GM23338 (cell line): ENCODE measurements around the gene METTL6. TPM values are rescaled to one million over a fixed set of nuclear protein-coding genes. Genes with fewer than 3 reads are reported as not detected.

Experiments
- ATAC-seq: fragments of 200-7000 bp; cut with Tn5 transposase; 3 replicates; pipeline ENCODE4 v1.9.1; 2020
- DNase-seq: peaks from one replicate; pipeline ENCODE4 v3.0.0-alpha.2; 2015; ENCODE audit warnings: low spot score
- H2AFZ ChIP-seq: fragments of 200-600 bp; sonication (generic); 2 replicates; pipeline ENCODE4 v1.8.0; 2016; ENCODE audit warnings: antibody characterized with exemption, mild to moderate bottlenecking, moderate library complexity
- H3F3A ChIP-seq: fragments of 200-600 bp; sonication (generic); replicated peaks from 2 replicates; pipeline ENCODE4 v1.8.0; 2017; ENCODE audit warnings: antibody characterized with exemption, mixed run types, low read depth
- H3K27ac ChIP-seq: fragments of 200-600 bp; sonication (generic); 2 replicates; pipeline ENCODE4 v1.6.1; 2016; ENCODE audit warnings: low read depth
- H3K27me3 ChIP-seq: fragments of 200-600 bp; sonication (generic); 2 replicates; pipeline ENCODE4 v1.8.0; 2016; ENCODE audit warnings: mild to moderate bottlenecking, mixed run types, moderate library complexity; ENCODE audit not compliant: insufficient read depth
- H3K36me3 ChIP-seq: fragments of 200-600 bp; sonication (generic); 2 replicates; pipeline ENCODE4 v1.8.0; 2016; ENCODE audit warnings: mild to moderate bottlenecking; ENCODE audit not compliant: insufficient read depth
- H3K4me1 ChIP-seq: fragments of 200-600 bp; sonication (generic); 2 replicates; pipeline ENCODE4 v1.8.0; 2016; ENCODE audit warnings: mild to moderate bottlenecking, moderate library complexity; ENCODE audit not compliant: insufficient read depth
- H3K4me2 ChIP-seq: fragments of 200-600 bp; sonication (generic); 2 replicates; pipeline ENCODE4 v1.7.1; 2017; ENCODE audit warnings: mixed run types
- H3K4me3 ChIP-seq: fragments of 200-600 bp; sonication (generic); 2 replicates; pipeline ENCODE4 v1.6.1; 2016; ENCODE audit warnings: mixed run types
- H3K79me2 ChIP-seq: fragments of 200-600 bp; sonication (generic); replicated peaks from 2 replicates; pipeline ENCODE4 v1.8.0; 2017; ENCODE audit warnings: mild to moderate bottlenecking; ENCODE audit not compliant: insufficient read depth
- H3K9me2 ChIP-seq: fragments of 200-600 bp; sonication (generic); 2 replicates; pipeline ENCODE4 v1.8.0; 2017; ENCODE audit not compliant: insufficient read depth
- H4K20me1 ChIP-seq: fragments of 200-600 bp; sonication (generic); replicated peaks from 2 replicates; pipeline ENCODE4 v1.8.0; 2017; ENCODE audit warnings: mild to moderate bottlenecking; ENCODE audit not compliant: insufficient read depth
- H3K27ac Mint-ChIP-seq: 2 replicates; pipeline ENCODE4 v1.8.0; 2020; ENCODE audit warnings: inconsistent platforms, mild to moderate bottlenecking, moderate library complexity, mixed read lengths
- H3K27me3 Mint-ChIP-seq: 3 replicates; pipeline ENCODE4 v1.8.0; 2022; ENCODE audit warnings: low read depth, mild to moderate bottlenecking, moderate library complexity, mixed read lengths, inconsistent platforms; ENCODE audit not compliant: insufficient read depth, poor library complexity
- H3K36me3 Mint-ChIP-seq: 3 replicates; pipeline ENCODE4 v1.8.0; 2021; ENCODE audit warnings: low read depth, mild to moderate bottlenecking, inconsistent platforms, moderate library complexity, mixed read lengths
- H3K4me1 Mint-ChIP-seq: 3 replicates; pipeline ENCODE4 v1.8.0; 2020; ENCODE audit warnings: mild to moderate bottlenecking, inconsistent platforms, mixed read lengths
- H3K4me3 Mint-ChIP-seq: 3 replicates; pipeline ENCODE4 v1.8.0; 2021; ENCODE audit warnings: moderate library complexity, mild to moderate bottlenecking, inconsistent platforms, mixed read lengths
- H3K9me3 Mint-ChIP-seq: 3 replicates; pipeline ENCODE4 v1.8.0; 2020; ENCODE audit warnings: moderate library complexity, mild to moderate bottlenecking, inconsistent platforms, mixed read lengths
- CREB1 ChIP-seq: fragments of 250-450 bp; sonication (Bioruptor Pico); IDR thresholded peaks from 2 replicates; pipeline ENCODE4 v1.5.0; 2020; ENCODE audit warnings: low read depth, mild to moderate bottlenecking, moderate library complexity
- CTCF ChIP-seq, 2 experiments: fragments of 200-600 bp in 1 of 2; sonication (generic) in 1 of 2; conservative IDR thresholded peaks; 2 replicates each; pipeline versions ENCODE4 v1.5.1 to v1.6.1; 2016 to 2017; ENCODE audit warnings: antibody characterized with exemption in 2 of 2, low read depth in 2 of 2, mild to moderate bottlenecking in 2 of 2, moderate library complexity in 1 of 2
- EZH2 ChIP-seq: fragments of 200-600 bp; sonication (generic); IDR thresholded peaks from one replicate; pipeline ENCODE4 v1.8.0; 2017; ENCODE audit warnings: antibody characterized with exemption, mild to moderate bottlenecking, low read depth; ENCODE audit not compliant: unreplicated experiment
- JUNB ChIP-seq: IDR thresholded peaks from one replicate; pipeline ENCODE4 v1.6.1; 2016; ENCODE audit warnings: antibody characterized with exemption; ENCODE audit not compliant: unreplicated experiment
- NANOG ChIP-seq: IDR thresholded peaks from 2 replicates; pipeline ENCODE4 v1.6.1; 2016; ENCODE audit warnings: antibody characterized with exemption, borderline replicate concordance
- POLR2AphosphoS5 ChIP-seq: IDR thresholded peaks from 2 replicates; pipeline ENCODE4 v1.6.1; 2016; ENCODE audit warnings: antibody characterized with exemption, low read depth
- REST ChIP-seq: IDR thresholded peaks from one replicate; pipeline ENCODE4 v1.6.1; 2018; ENCODE audit warnings: antibody characterized with exemption; ENCODE audit not compliant: unreplicated experiment
- ZNF114 ChIP-seq: fragments of 250-450 bp; sonication (Bioruptor Pico); IDR thresholded peaks from 2 replicates; pipeline ENCODE4 v1.5.0; 2020; ENCODE audit warnings: mild to moderate bottlenecking, moderate library complexity
- ZNF462 ChIP-seq: fragments of 250-450 bp; sonication (Bioruptor Pico); IDR thresholded peaks from 2 replicates; pipeline ENCODE4 v1.5.0; 2020; ENCODE audit warnings: mild to moderate bottlenecking, moderate library complexity
- polyA plus RNA-seq: library from polyadenylated mRNA; unstranded; fragments of >200 nt; fragmentation: Nextera tagmentation; extraction: Ambion mirVana; gene quantifications from 2 replicates; pipeline ENCODE4 v1.2.1, GENCODE V29; 2016
- total RNA-seq: library from RNA; depleted of rRNA; stranded (reverse); fragments of >200 nt; shearing (Covaris generic); gene quantifications from 2 replicates; pipeline ENCODE4 v1.2.3, GENCODE V29; 2014

The METTL6 gene
- total and polyA plus RNA-seq, 2 experiments from 2014 or later = 15.1 to 17.8 TPM

DNA sequence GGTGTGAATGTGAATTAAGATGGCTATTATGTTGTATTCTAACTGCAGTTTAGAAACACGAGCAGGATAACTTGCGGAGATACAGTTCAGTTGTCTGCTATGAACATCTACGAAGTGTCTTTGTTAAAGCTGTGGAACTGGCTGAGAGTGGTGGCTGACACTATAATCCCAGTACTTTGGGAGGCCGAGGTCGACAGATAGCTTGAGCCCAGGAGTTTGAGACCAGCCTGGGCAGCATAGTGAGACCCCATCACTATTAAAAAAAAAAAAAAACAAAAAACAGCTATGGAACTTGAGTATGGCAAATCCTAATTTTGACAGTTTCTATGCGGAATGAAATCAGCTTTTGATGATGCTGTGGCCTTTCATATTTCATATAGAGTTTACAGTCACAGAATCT lies 1.7 kb upstream of the METTL6 start:
- peaks cover 69% of the 10 kb centered on the region for H3K79me2 ChIP-seq
- Mint-ChIP-seq H3K27ac (no peak overlapping the region), H3K4me3 (peak overlapping the region; percentile 94)

More for the DNA sequence above, 1.7 kb upstream of the METTL6 start:
- no peak overlapping the region for H3K27ac ChIP-seq
- Mint-ChIP-seq H3K27me3 (peaks cover 8% of the 10 kb centered on the region), H3K36me3 (peaks cover 31% of the 10 kb centered on the region), H3K9me3 (no peaks in the 10 kb centered on the region; the same call in 2 of the 3 replicates), H3K4me1 (peaks cover 22% of the 10 kb centered on the region)
- peaks cover 3% of the 10 kb centered on the region; the same call in 1 of the 2 replicates for H3F3A ChIP-seq
- peak overlapping the region; percentile 94 for H3K4me2 ChIP-seq
- no peaks in the 10 kb centered on the region for H3K27me3 ChIP-seq
- no peak overlapping the region for H2AFZ ChIP-seq
- peaks cover 19% of the 10 kb centered on the region for H3K4me1 ChIP-seq
- ATAC-seq = no peak
- peaks cover 14% of the 10 kb centered on the region for H4K20me1 ChIP-seq
- no peak for TF ChIP-seq JUNB
- no peak for TF ChIP-seq POLR2AphosphoS5
- no peak for TF ChIP-seq ZNF462 (CRISPR knock-in tag)
- no peak for TF ChIP-seq ZNF114 (CRISPR knock-in tag)
- no peak for TF ChIP-seq EZH2
- no peak for TF ChIP-seq NANOG
- TF ChIP-seq CTCF (conservative IDR thresholded peaks at IDR 0.05; ENCODE audit: low read depth in 2 of 2) = no peak
- no peak for TF ChIP-seq CREB1 (CRISPR knock-in tag)
- no peak for TF ChIP-seq REST
- peak overlapping the region; percentile 96; the same call in 1 of the 2 replicates for H3K4me3 ChIP-seq
- H3K36me3 ChIP-seq = peaks cover 35% of the 10 kb centered on the region
- no peak for DNase-seq
- no peaks in the 10 kb centered on the region for H3K9me2 ChIP-seq
